Ramos (cell line): ENCODE data around the gene CHD5.

Experiments
- in situ Hi-C: fragments of 300-500 bp; cut with MboI; formaldehyde crosslinking; loops from one replicate; pipeline ENCODE4 v1.14.3; 2022; ENCODE audit warnings: low sequenced_read_pairs; ENCODE audit not compliant: unreplicated experiment

CHD5 gene

DNA sequence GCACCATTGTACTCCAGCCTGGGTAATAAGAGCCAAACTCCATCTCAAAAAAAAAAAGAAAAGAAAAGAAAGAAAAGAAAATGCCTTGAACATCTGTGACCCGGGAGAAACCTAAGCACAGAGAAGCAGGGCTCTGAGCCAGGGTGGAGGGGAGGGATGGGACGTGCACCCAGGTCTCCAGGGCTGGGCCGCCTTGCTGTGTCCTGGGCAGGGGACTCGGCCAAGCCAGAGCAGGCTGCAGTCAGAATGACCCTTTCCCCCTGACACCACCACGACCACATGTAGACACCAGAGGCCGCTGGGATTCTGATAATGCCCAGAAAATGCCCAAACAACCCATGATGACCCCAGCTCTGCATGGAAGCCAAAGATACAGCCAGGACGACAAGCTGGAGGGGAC lies 17.8 kb downstream of the CHD5 start:
- in situ Hi-C loops, result no loop called here

DNA sequence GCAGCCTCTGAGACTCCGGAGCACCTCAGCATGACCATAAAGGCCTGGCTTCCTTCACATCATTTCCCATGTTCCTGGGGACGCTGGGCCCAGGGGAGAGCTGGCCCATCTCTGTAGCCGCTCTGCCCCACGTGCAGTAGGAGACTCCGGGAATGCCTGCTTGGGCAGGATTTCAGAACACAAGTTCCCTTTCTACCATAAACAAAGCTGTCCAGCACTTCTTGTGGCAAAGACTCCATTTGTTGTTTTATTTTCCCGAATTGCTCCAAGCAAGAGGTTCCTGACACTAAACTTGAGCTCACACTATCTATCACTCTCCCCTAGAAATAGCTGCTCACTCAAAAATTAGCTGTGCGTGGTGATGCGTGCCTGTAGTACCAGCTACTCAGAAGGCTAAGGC lies 21.9 kb downstream of the CHD5 start:
- in situ Hi-C loops, result no loop called here

GRCh38 chr1:6157528-6158174 lies 22.5 kb downstream of the CHD5 start:
- in situ Hi-C loops, result no loop called here

DNA sequence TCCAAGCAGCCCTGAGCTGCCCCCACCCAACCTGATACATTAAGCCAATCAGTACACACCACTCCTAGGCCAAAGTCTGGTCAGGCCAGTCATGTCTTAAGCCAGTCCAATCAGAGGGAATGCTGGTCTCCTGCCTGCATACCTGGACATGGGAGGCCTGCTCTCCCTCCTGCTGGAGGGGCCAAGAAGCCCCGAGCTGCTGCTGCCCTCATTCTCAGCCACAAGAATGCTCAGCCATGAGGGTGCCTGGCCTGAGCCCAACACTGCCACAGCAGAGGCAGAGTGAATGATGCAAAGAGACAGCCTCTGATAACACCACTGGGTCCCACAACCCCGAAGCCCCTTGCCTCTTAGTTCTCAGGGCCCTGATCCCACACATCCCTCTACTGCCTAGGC lies 23.0 kb downstream of the CHD5 start:
- in situ Hi-C loops, result no loop called here

- in situ Hi-C loops, result no loop called here
Observed at GRCh38 chr1:6154525-6155319, 25.4 kb downstream of the CHD5 start.

- in situ Hi-C loops, result no loop called here
Observed at GRCh38 chr1:6152882-6153281, 27.2 kb downstream of the CHD5 start.

GRCh38 chr1:6152181-6152580 lies 27.9 kb downstream of the CHD5 start:
- in situ Hi-C loops, result no loop called here

GRCh38 chr1:6151291-6151822 lies 28.8 kb downstream of the CHD5 start:
- in situ Hi-C loops, result no loop called here

- in situ Hi-C loops, result no loop called here
Observed at GRCh38 chr1:6150006-6150938, 29.8 kb downstream of the CHD5 start.

DNA sequence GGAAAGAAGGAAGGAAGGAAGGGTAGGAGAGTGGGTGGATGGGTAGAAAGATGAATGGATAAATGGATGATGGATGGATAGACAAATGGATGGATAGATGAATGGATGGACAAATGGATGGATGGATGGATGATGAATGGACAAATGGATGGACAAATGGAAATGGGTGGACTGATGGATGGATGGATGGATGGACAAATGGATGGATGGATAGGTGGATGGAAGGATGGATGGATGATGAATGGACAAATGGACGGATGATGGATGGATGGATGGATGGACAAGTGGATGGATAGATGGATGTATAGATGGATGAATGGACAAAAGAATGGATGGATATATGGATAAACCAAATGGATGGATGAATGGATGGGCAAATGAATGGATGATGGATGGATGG lies 30.5 kb downstream of the CHD5 start:
- in situ Hi-C loops, result no loop called here

DNA sequence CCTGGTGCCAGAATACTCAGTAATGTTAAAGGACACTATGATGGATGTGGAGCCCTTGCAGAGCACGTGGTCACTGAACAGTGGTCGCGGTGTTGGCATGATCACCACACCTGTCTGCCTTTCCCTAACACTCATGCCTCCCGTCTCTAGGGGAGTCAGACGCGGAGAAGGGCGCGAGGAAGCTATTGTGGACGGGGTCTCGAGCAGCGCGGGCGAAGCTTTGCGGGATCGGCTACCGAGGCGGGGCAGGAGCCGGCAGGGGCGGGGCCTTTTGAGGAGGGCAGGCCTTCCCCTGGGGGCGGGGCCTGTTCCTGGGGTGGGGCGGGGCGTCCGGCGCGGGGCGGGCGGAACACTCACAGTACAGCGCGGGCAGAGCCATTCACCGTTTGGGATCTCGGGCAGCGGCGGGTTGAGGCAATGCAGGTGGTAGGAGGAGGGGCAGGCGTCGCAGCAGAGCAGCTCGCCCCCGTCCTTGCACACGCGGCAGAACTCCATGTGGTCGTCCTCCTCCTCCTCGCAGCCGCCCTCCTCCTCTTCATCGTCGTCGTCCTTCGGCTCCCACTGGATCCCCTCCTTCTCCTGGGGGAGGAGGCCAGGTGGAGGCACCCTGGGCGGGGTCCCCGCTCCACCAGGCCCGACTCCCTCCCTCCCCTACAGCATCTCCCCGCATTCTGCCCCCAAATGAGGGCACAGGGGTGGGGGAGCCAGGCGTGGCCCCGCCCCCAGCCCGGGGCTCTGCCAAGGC lies 31.5 kb downstream of the CHD5 start:
- in situ Hi-C loops, result no loop called here

DNA sequence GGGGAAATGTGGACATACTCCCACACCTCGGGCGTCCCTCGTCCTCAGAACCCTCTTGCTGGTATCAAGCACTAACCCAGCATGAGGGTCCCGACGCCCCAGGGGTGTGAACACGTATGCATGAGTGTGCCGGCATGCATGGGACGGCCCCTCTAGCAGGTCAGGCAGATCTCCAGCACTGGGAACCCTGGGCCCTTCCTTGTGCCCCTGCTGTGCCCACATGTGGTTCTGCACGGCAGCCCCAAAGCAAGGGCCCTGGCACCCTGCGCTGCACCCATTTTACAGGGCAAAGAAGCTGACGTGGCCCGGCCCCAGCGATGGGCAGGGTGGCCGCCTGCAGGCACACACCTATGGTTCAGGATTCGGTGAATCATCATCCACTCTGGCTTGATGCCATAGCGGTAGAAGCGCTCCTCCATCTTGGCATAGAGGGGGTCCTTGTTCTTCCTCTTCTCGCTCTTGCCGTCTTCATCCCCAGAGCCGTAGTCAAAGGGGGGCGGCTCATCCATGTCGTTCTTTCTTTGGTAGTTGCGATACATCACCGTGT lies 34.2 kb downstream of the CHD5 start:
- in situ Hi-C loops, result no loop called here

GRCh38 chr1:6145396-6145750 lies 34.7 kb downstream of the CHD5 start:
- in situ Hi-C loops, result no loop called here

GRCh38 chr1:6144647-6145395 lies 35.3 kb downstream of the CHD5 start:
- in situ Hi-C loops, result no loop called here

DNA sequence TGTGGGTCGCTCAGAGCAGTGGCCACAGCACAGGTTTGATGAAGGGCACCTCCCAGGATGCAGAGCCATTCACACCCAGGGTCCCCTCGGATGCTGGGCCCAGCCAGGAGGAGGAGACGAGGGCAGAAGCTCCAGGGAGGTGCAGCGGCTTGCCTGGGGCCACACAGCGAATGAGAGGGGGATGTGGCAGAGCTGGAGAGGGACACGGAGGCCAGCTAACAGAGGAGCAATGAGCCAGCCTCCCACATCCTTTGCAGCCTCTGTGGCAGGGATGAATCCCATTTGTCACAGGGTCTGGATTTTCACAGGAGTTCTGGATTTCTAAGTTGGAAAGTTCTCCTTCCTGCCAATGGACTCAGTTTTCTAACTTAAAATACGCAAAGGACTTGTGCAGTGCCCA lies 35.9 kb downstream of the CHD5 start:
- in situ Hi-C loops, result no loop called here

DNA sequence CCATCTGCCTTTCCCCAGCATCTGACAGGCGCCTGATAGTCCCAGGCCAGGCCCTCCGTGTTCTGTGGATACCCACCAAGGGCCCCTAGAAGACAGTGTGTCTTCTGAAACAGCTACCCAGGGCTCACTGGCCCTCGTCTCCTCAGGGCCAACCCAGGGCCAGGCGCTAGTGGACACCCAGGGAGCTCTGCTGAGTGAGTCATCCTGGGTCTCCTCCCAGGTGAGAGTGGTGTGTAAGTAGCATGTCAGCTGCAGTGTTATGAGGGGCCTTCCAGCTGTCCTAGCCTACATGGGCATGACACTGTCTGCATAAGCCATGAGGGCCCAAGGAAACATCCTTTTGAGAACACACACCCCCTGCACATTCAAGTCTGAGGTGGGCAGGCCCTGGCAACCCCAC lies 36.7 kb downstream of the CHD5 start:
- in situ Hi-C loops, result no loop called here

DNA sequence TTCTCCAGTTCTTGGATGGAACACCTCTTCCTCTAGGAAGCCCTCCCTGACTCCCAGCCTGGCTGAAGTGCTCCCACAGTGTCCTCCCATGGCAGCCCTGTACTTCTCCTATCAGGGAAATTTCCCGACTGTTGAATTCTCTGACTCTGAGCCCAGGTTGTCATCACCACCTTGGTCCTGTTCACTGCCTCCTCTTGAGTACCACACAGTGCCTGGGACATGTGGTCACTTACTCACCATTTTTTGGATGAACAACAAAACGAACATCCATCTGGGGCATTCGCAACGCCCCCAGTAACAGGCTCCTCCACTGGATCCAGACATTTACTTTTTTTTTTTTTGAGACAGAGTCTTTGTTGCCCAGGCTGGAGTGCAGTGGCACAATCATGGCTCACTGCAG lies 37.4 kb downstream of the CHD5 start:
- in situ Hi-C loops, result no loop called here

- in situ Hi-C loops, result no loop called here
Observed at GRCh38 chr1:6142036-6142621, 38.0 kb downstream of the CHD5 start.

GRCh38 chr1:6141592-6141991 lies 38.5 kb downstream of the CHD5 start:
- in situ Hi-C loops, result no loop called here
